ENCODE data around the gene SCOC. TPM values are rescaled to one million over a fixed set of nuclear protein-coding genes. Genes with fewer than 3 reads are reported as not detected.

SCOC gene
- total and polyA plus RNA-seq, 9 of the 15 experiments (the other 6 are each of a cell fraction or from before 2014, with no cell fraction given): 16.8 to 110 (median 46.7) TPM

DNA sequence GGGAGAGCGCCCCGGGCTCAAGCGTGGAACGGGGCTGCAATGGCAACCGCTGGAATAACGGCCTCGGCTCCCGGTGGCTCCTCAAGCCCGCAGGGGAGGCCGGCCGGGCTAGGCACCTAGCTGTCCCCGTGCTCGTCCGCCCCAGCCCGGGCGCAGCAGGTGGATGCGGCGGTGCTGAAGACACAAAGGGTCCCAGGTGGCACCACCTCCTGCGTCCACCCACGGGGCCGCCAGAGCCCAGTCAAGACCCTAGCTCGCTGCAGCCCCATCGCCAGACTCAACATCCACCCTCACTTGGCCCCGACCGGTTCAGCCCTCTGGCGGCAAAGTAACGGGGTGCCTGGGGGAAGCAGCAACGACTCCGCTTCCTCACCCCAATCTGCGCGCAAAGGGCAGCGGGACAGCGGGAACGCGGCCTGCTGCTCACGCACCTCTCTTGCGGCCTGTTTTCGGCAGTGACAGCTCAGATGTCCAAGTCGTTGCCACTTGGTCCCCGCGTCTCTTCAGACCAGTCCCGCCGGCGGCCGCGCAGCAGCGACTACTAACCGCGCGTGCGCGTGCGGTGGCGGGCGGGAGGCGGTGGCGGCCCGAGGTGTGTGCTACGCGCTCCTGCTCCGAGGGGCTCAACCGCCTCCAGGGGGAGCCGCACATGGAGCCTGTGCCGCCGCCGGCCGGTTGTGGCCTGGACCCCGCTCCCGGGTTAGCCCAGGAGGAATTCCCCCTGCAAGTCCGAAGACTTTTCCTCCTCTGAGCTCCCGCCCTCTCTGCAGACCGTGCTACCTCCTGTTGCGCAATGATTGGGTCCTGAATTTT, 53.9 kb downstream of the SCOC start, which contains the start of gene CLGN (continued):
- TF ChIP-seq TAF9B (IDR thresholded peaks at IDR 0.05; ENCODE audit: partially characterized antibody): no peak
- TF ChIP-seq RAD51 (IDR thresholded peaks at IDR 0.05; ENCODE audit: borderline replicate concordance, low read depth): no peak

DNA sequence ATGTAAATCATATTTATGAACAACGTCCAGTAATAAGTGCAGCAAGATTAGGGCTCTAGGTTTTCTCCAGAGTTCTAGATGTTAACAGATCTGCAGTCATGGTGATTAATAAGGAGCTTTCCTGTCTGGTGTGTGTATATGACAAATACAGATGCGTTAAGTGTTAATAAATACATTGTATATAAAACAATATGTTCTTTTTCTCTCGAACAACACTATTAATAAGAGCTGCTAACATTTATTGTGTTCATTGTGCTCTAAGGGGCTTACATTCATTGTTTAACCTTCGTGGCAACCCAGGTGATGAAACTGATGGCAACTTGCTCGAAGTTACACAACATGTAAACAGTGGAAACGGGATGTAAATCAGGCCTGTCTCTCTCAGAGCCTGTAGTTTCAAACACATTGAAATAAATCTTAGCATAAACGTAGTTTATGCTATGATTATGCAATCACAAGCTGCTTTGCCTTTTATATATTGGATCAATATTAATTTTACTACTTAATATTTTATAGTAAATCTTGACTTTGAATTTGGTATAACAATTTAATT, 54.5 kb downstream of the SCOC start:
- Histone ChIP-seq H2AFZ (ENCODE audit: low read depth, low read length) (peak overlapping the region; percentile 97), H4K20me1 (replicated peaks; ENCODE audit: control insufficient read depth, insufficient read depth, low read length) (no peaks in the 10 kb centered on the region), H3K4me3 (peak overlapping the region; percentile 59), H3K79me2 (ENCODE audit: control insufficient read depth, insufficient read depth, low read length) (no peaks in the 10 kb centered on the region), H3K9me1 (ENCODE audit: control insufficient read depth, insufficient read depth, low read length) (no peaks in the 10 kb centered on the region), H3K9me3 (replicated peaks; ENCODE audit: control insufficient read depth, insufficient read depth, low read depth, low read length) (no peaks in the 10 kb centered on the region), H3K4me2 (ENCODE audit: insufficient read depth, low read length) (peak overlapping the region; percentile 92), H3K27ac (ENCODE audit: extremely low read depth, low read depth, low read length) (peak overlapping the region; percentile 28; the same call in 1 of the 3 replicates), H3K36me3 (ENCODE audit: control insufficient read depth, insufficient read depth, low read length) (no peaks in the 10 kb centered on the region), H3K4me1 (replicated peaks in 1 of 2; ENCODE audit: control insufficient read depth in 2 of 2, insufficient read depth in 2 of 2, low read length in 2 of 2) (peaks cover 8 to 13% of the 10 kb centered on the region in 2 experiments; a peak in 4 of 5 replicates), H3K27me3 (ENCODE audit: control insufficient read depth in 2 of 2, insufficient read depth in 2 of 2, low read length in 2 of 2) (no peaks in the 10 kb centered on the region), H3K9ac (ENCODE audit: insufficient read depth in 1 of 2, low read depth in 2 of 2, low read length in 2 of 2) (peak overlapping the region; percentile 50 to 91)
- no peak for FAIRE-seq
- 10% methylated on average over 7 of the region's 7 CpGs for WGBS (ENCODE audit: insufficient coverage, low coverage, missing lambda C conversion rate)
- no peak for DNase-seq (ENCODE audit: extremely low read depth in 1 of 4, low spot score in 3 of 4)
- ChIA-PET CTCF (ENCODE audit: low intra/inter-chr PET ratio) (interaction anchor here (0.6 kb wide), 1 partner anchor 67 kb away, joined by 4 read pairs; no protein-coding TSS in a partner anchor), POLR2A (interaction anchor here (0.7 to 1.5 kb wide), 2 partner anchors 54 to 248 kb away, joined by 4 to 6 read pairs; partner anchors contain the start of gene SCOC)
- ATAC-seq: 0 out of 3 replicates have a peak, but pooled peaks have one; percentile 15
- intact Hi-C loops (cut with micrococcal nuclease): loop anchor here (5.0 kb wide), 1 partner anchor 94 kb away; the partner anchor contains the start of gene ELMOD2
- BruUV-seq (replicated peaks): no TSS peak
- in situ Hi-C loops (cut with MboI): no loop called here
- TF ChIP-seq, protein P1, sequence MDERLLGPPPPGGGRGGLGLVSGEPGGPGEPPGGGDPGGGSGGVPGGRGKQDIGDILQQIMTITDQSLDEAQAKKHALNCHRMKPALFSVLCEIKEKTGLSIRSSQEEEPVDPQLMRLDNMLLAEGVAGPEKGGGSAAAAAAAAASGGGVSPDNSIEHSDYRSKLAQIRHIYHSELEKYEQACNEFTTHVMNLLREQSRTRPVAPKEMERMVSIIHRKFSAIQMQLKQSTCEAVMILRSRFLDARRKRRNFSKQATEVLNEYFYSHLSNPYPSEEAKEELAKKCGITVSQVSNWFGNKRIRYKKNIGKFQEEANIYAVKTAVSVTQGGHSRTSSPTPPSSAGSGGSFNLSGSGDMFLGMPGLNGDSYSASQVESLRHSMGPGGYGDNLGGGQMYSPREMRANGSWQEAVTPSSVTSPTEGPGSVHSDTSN (CRISPR knock-in tag; IDR thresholded peaks at IDR 0.05; ENCODE audit: low read depth): no peak
- TF ChIP-seq, protein P1 (tag; conservative IDR thresholded peaks at IDR 0.05; ENCODE audit: low read depth): peak; percentile 79
- TF ChIP-seq, protein P2, sequence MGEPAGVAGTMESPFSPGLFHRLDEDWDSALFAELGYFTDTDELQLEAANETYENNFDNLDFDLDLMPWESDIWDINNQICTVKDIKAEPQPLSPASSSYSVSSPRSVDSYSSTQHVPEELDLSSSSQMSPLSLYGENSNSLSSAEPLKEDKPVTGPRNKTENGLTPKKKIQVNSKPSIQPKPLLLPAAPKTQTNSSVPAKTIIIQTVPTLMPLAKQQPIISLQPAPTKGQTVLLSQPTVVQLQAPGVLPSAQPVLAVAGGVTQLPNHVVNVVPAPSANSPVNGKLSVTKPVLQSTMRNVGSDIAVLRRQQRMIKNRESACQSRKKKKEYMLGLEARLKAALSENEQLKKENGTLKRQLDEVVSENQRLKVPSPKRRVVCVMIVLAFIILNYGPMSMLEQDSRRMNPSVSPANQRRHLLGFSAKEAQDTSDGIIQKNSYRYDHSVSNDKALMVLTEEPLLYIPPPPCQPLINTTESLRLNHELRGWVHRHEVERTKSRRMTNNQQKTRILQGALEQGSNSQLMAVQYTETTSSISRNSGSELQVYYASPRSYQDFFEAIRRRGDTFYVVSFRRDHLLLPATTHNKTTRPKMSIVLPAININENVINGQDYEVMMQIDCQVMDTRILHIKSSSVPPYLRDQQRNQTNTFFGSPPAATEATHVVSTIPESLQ (CRISPR knock-in tag; IDR thresholded peaks at IDR 0.05): no peak
